Adrenal gland (tissue), 12 donors: ENCODE data around the gene DOCK10. TPM values are rescaled to one million over a fixed set of nuclear protein-coding genes. Genes with fewer than 3 reads are reported as not detected.

Source experiments
- DNase-seq, 7 donors: peaks; one replicate each; pipeline ENCODE4 v3.0.0-alpha.2; 2019 to 2020
- H3K27ac ChIP-seq, 5 donors: fragments of 200-600 bp; sonication (generic) in 4 of 5; 1 replicate in 3 of 5; 2 replicates in 2 of 5; pipeline versions ENCODE4 v1.5.1 to v1.8.0; 2016 to 2020; ENCODE audit warnings: mild to moderate bottlenecking in 1 of 5
- H3K27me3 ChIP-seq: fragments of 200-600 bp; 2 replicates; pipeline ENCODE4 v1.8.0; 2021
- H3K36me3 ChIP-seq, 2 donors: fragments of 200-600 bp; replicated peaks in 1 of 2; 1 replicate in 1 of 2; 2 replicates in 1 of 2; pipeline versions ENCODE4 v1.5.1 to v1.8.0; 2018 to 2022
- H3K4me1 ChIP-seq, 2 donors: fragments of 200-600 bp; replicated peaks in 1 of 2; 1 replicate in 1 of 2; 2 replicates in 1 of 2; pipeline versions ENCODE4 v1.5.1 to v1.8.0; 2018 to 2021
- H3K4me3 ChIP-seq, 4 donors: fragments of 200-600 bp; sonication (generic) in 3 of 4; one replicate each; pipeline ENCODE4 v1.5.1; 2016 to 2018
- H3K9me3 ChIP-seq, 3 donors: fragments of 200-600 bp; sonication (generic) in 1 of 3; replicated peaks in 1 of 3; 1 replicate in 2 of 3; 2 replicates in 1 of 3; pipeline versions ENCODE4 v1.5.1 to v1.8.0; 2016 to 2021
- POLR2A ChIP-seq, 2 donors: fragments of 450-650 bp; IDR thresholded peaks; one replicate each; pipeline ENCODE4 v1.6.1; 2017; ENCODE audit warnings: antibody characterized with exemption in 2 of 2, mild to moderate bottlenecking in 2 of 2, moderate library complexity in 1 of 2
- WGBS, 4 donors: extraction: QIAGEN DNeasy Blood & Tissue Kit in 2 of 4; methylation state at CpG; one replicate each; pipeline versions ENCODE4 v1.1.5 to v1.1.7; 2013 to 2017; 5-methylcytosine and 5-hydroxymethylcytosine counted together
- intact Hi-C, 2 donors: fragments of 100-400 bp; cut with DNase I; formaldehyde crosslinking; loops; one replicate each; pipeline versions ENCODE4 v1.14.1 to v1.15.0; 2022 to 2023
- polyA plus RNA-seq, 3 donors: library from polyadenylated mRNA; stranded (reverse); fragments of 200-250 nt in 2 of 3; fragments of 350-450 nt in 1 of 3; fragmentation: Illumina TruSeq in 1 of 3; extraction: RNeasy Lipid Tissue Mini Kit (QIAGEN cat#74804) in 1 of 3; gene quantifications; one replicate each; pipeline ENCODE4 v1.2.3, GENCODE V29; 2013 to 2014
- total RNA-seq, 9 donors: library from RNA; depleted of rRNA in 4 of 9; stranded (reverse); fragments of >200 nt in 4 of 9; fragments of 120-200 nt in 1 of 9; fragmentation: NEBNext Ultra II Directional in 1 of 9; extraction: Animal tissue kit (Norgen Biotek cat#: 25700) in 1 of 9; gene quantifications; one replicate each; pipeline versions ENCODE4 v1.1.0 to v1.2.4, GENCODE V29; 2013 to 2023
- TF ChIP-seq, protein P1 (sequence below), 6 experiments: fragments of 450-650 bp in 4 of 6; fragments of 200-600 bp in 2 of 6; sonication (generic) in 1 of 6; IDR thresholded peaks; 1 replicate in 5 of 6; 2 replicates in 1 of 6; pipeline versions ENCODE4 v1.5.1 to v1.8.0; 2016 to 2021; ENCODE audit warnings: antibody characterized with exemption in 6 of 6, mild to moderate bottlenecking in 2 of 6, moderate library complexity in 1 of 6
- donor health status: healthy with polysubstance abuse.
- donor health status: Bipolar disorder and iron deficiency.
- donor health status: DM: yes; HTN: yes; CAD: no.
- donor health status: DM: no; HTN: no; CAD: no.
- donor health status: DM: no; HTN: no; CAD: no.
- donor health status: DM: yes; HTN: yes; CAD: no.

The DOCK10 gene
- total and polyA plus RNA-seq, 12 donors = 6.2 to 40.8 (median 20.0) TPM

GRCh38 chr2:224983712-224984554 lies 58.3 kb downstream of the DOCK10 start:
- H3K9me3 ChIP-seq = no peaks in the 10 kb centered on the region
- WGBS, 4 donors = 65 to 74% (median 70%) methylated on average over 11 of the region's 11 CpGs
- peak overlapping the region in 1 of 4 donors; percentile 9 for H3K4me3 ChIP-seq
- no peak for DNase-seq
- TF ChIP-seq, protein P1, sequence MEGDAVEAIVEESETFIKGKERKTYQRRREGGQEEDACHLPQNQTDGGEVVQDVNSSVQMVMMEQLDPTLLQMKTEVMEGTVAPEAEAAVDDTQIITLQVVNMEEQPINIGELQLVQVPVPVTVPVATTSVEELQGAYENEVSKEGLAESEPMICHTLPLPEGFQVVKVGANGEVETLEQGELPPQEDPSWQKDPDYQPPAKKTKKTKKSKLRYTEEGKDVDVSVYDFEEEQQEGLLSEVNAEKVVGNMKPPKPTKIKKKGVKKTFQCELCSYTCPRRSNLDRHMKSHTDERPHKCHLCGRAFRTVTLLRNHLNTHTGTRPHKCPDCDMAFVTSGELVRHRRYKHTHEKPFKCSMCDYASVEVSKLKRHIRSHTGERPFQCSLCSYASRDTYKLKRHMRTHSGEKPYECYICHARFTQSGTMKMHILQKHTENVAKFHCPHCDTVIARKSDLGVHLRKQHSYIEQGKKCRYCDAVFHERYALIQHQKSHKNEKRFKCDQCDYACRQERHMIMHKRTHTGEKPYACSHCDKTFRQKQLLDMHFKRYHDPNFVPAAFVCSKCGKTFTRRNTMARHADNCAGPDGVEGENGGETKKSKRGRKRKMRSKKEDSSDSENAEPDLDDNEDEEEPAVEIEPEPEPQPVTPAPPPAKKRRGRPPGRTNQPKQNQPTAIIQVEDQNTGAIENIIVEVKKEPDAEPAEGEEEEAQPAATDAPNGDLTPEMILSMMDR (IDR thresholded peaks at IDR 0.05) = no peak
- no peak for TF ChIP-seq POLR2A (IDR thresholded peaks at IDR 0.05)
- intact Hi-C loops = no loop called here
- peaks cover 10 to 11% of the 10 kb centered on the region in 2 donors for H3K4me1 ChIP-seq
- H3K27me3 ChIP-seq = no peaks in the 10 kb centered on the region
- no peak overlapping the region for H3K27ac ChIP-seq
- H3K36me3 ChIP-seq = no peaks in the 10 kb centered on the region

- Histone ChIP-seq H3K4me3 (peak overlapping the region in 1 of 4 donors; percentile 9), H3K27ac (peak overlapping the region in 1 of 5 donors; percentile 4), H3K9me3 (no peaks in the 10 kb centered on the region), H3K36me3 (no peaks in the 10 kb centered on the region), H3K4me1 (peaks cover 10 to 11% of the 10 kb centered on the region in 2 donors), H3K27me3 (no peaks in the 10 kb centered on the region)
- DNase-seq = no peak
- intact Hi-C loops = no loop called here
- 55 to 69% (median 62%) methylated on average over 14 of the region's 14 CpGs for WGBS, 4 donors
- TF ChIP-seq, protein P1 (IDR thresholded peaks at IDR 0.05) = no peak
- TF ChIP-seq POLR2A (IDR thresholded peaks at IDR 0.05) = no peak
Observed at GRCh38 chr2:224982910-224983711, 59.2 kb downstream of the DOCK10 start.

- no peak for DNase-seq
- H3K4me1 ChIP-seq = peaks cover 10 to 11% of the 10 kb centered on the region in 2 donors
- peak overlapping the region in 1 of 5 donors; percentile 4 for H3K27ac ChIP-seq
- H3K27me3 ChIP-seq = no peaks in the 10 kb centered on the region
- H3K4me3 ChIP-seq = no peak overlapping the region
- no peaks in the 10 kb centered on the region for H3K36me3 ChIP-seq
- WGBS, 4 donors = 62 to 81% (median 69%) methylated on average over 10 of the region's 10 CpGs
- intact Hi-C loops = no loop called here
- TF ChIP-seq POLR2A (IDR thresholded peaks at IDR 0.05) = no peak
- TF ChIP-seq, protein P1 (IDR thresholded peaks at IDR 0.05) = no peak
- no peaks in the 10 kb centered on the region for H3K9me3 ChIP-seq
Observed at GRCh38 chr2:224982226-224982625, 60.0 kb downstream of the DOCK10 start.
